HEK293 (cell line): Measurements from ENCODE around the gene ETHE1.

Experiments used
- AEBP2 ChIP-seq: fragments of 450-650 bp; formaldehyde crosslinking; IDR thresholded peaks from 2 replicates; pipeline ENCODE4 v1.5.1; 2016; ENCODE audit warnings: missing biosample characterization, missing genetic modification characterization, borderline replicate concordance
- CTCF ChIP-seq: fragments of 450-650 bp; formaldehyde crosslinking; IDR thresholded peaks from 2 replicates; pipeline ENCODE4 v1.5.1; 2016; ENCODE audit warnings: missing biosample characterization, missing genetic modification characterization
- KLF1 ChIP-seq: fragments of 450-650 bp; formaldehyde crosslinking; IDR thresholded peaks from 2 replicates; pipeline ENCODE4 v1.5.1; 2016; ENCODE audit warnings: missing biosample characterization, missing genetic modification characterization
- PBX3 ChIP-seq: sonication (generic); formaldehyde crosslinking; IDR thresholded peaks from 2 replicates; pipeline ENCODE4 v1.8.1; 2022; ENCODE audit warnings: mild to moderate bottlenecking, moderate library complexity, missing genetic modification reagents
- PRDM10 ChIP-seq: fragments of 450-650 bp; formaldehyde crosslinking; IDR thresholded peaks from 2 replicates; pipeline ENCODE4 v1.5.1; 2016; ENCODE audit warnings: missing biosample characterization, missing genetic modification characterization
- RBAK ChIP-seq: fragments of 450-650 bp; formaldehyde crosslinking; IDR thresholded peaks from 2 replicates; pipeline ENCODE4 v1.5.1; 2016; ENCODE audit warnings: missing biosample characterization, missing genetic modification characterization
- REPIN1 ChIP-seq: fragments of 450-650 bp; formaldehyde crosslinking; IDR thresholded peaks from 2 replicates; pipeline ENCODE4 v1.5.1; 2017; ENCODE audit warnings: missing biosample characterization, missing genetic modification characterization, low read depth
- SALL2 ChIP-seq: fragments of 450-650 bp; formaldehyde crosslinking; IDR thresholded peaks from 2 replicates; pipeline ENCODE4 v1.5.0; 2017; ENCODE audit warnings: missing biosample characterization, mild to moderate bottlenecking, missing genetic modification characterization, borderline replicate concordance
- SP2 ChIP-seq: fragments of 450-650 bp; formaldehyde crosslinking; IDR thresholded peaks from 2 replicates; pipeline ENCODE4 v1.5.1; 2016; ENCODE audit warnings: missing biosample characterization, missing genetic modification characterization
- YY2 ChIP-seq: fragments of 450-650 bp; formaldehyde crosslinking; IDR thresholded peaks from 2 replicates; pipeline ENCODE4 v1.5.1; 2016; ENCODE audit warnings: missing biosample characterization, missing genetic modification characterization
- ZBTB1 ChIP-seq: fragments of 450-650 bp; formaldehyde crosslinking; IDR thresholded peaks from 2 replicates; pipeline ENCODE4 v1.5.1; 2016; ENCODE audit warnings: missing biosample characterization, missing genetic modification characterization
- ZBTB21 ChIP-seq: fragments of 450-650 bp; formaldehyde crosslinking; IDR thresholded peaks from 2 replicates; pipeline ENCODE4 v1.5.1; 2017; ENCODE audit warnings: missing biosample characterization, missing genetic modification characterization
- ZBTB7A ChIP-seq: fragments of 450-650 bp; formaldehyde crosslinking; IDR thresholded peaks from 2 replicates; pipeline ENCODE4 v1.5.1; 2016; ENCODE audit warnings: low read depth, missing biosample characterization, missing genetic modification characterization
- ZFP3 ChIP-seq: fragments of 450-650 bp; formaldehyde crosslinking; IDR thresholded peaks from 2 replicates; pipeline ENCODE4 v1.5.1; 2016; ENCODE audit warnings: low read depth, missing biosample characterization, missing genetic modification characterization
- ZFP41 ChIP-seq: fragments of 450-650 bp; formaldehyde crosslinking; IDR thresholded peaks from 2 replicates; pipeline ENCODE4 v1.5.1; 2016; ENCODE audit warnings: missing biosample characterization, missing genetic modification characterization, borderline replicate concordance
- ZNF114 ChIP-seq: fragments of 450-650 bp; formaldehyde crosslinking; IDR thresholded peaks from 2 replicates; pipeline ENCODE4 v1.5.0; 2017; ENCODE audit warnings: missing biosample characterization, missing genetic modification characterization
- ZNF140 ChIP-seq: fragments of 450-650 bp; formaldehyde crosslinking; IDR thresholded peaks from 2 replicates; pipeline ENCODE4 v1.5.1; 2016; ENCODE audit warnings: missing biosample characterization, missing genetic modification characterization
- ZNF146 ChIP-seq: fragments of 450-650 bp; formaldehyde crosslinking; IDR thresholded peaks from 2 replicates; pipeline ENCODE4 v1.5.1; 2016; ENCODE audit warnings: missing biosample characterization, missing genetic modification characterization
- ZNF16 ChIP-seq: fragments of 450-650 bp; formaldehyde crosslinking; IDR thresholded peaks from 2 replicates; pipeline ENCODE4 v1.5.1; 2016; ENCODE audit warnings: low read depth, missing biosample characterization, missing genetic modification characterization
- ZNF280D ChIP-seq: fragments of 450-650 bp; formaldehyde crosslinking; IDR thresholded peaks from 2 replicates; pipeline ENCODE4 v1.5.1; 2016; ENCODE audit warnings: missing biosample characterization, missing genetic modification characterization
- ZNF311 ChIP-seq: fragments of 450-650 bp; formaldehyde crosslinking; IDR thresholded peaks from 2 replicates; pipeline ENCODE4 v1.5.1; 2017; ENCODE audit warnings: missing biosample characterization, missing genetic modification characterization, borderline replicate concordance
- ZNF366 ChIP-seq: fragments of 450-650 bp; formaldehyde crosslinking; conservative IDR thresholded peaks from 2 replicates; pipeline ENCODE4 v1.5.1; 2016; ENCODE audit warnings: missing biosample characterization, missing genetic modification characterization
- ZNF623 ChIP-seq: fragments of 450-650 bp; formaldehyde crosslinking; IDR thresholded peaks from 2 replicates; pipeline ENCODE4 v1.5.1; 2016; ENCODE audit warnings: missing biosample characterization, missing genetic modification characterization
- ZNF629 ChIP-seq: fragments of 450-650 bp; formaldehyde crosslinking; IDR thresholded peaks from 2 replicates; pipeline ENCODE4 v1.5.1; 2017; ENCODE audit warnings: missing biosample characterization, missing genetic modification characterization
- ZNF654 ChIP-seq: fragments of 450-650 bp; formaldehyde crosslinking; IDR thresholded peaks from 2 replicates; pipeline ENCODE4 v1.5.1; 2016; ENCODE audit warnings: low read depth, missing biosample characterization, missing genetic modification characterization
- ZNF658 ChIP-seq: fragments of 450-650 bp; formaldehyde crosslinking; IDR thresholded peaks from 2 replicates; pipeline ENCODE4; 2016; ENCODE audit warnings: missing biosample characterization, missing genetic modification characterization
- ZNF664 ChIP-seq: fragments of 450-650 bp; formaldehyde crosslinking; IDR thresholded peaks from 2 replicates; pipeline ENCODE4 v1.5.1; 2016; ENCODE audit warnings: missing biosample characterization, missing genetic modification characterization
- ZNF747 ChIP-seq: fragments of 450-650 bp; formaldehyde crosslinking; IDR thresholded peaks from 2 replicates; pipeline ENCODE4 v1.5.1; 2016; ENCODE audit warnings: missing biosample characterization, missing genetic modification characterization
- ZNF792 ChIP-seq: fragments of 450-650 bp; formaldehyde crosslinking; IDR thresholded peaks from 2 replicates; pipeline ENCODE4 v1.5.1; 2016; ENCODE audit warnings: missing biosample characterization, missing genetic modification characterization

The ETHE1 gene

GRCh38 chr19:43524922-43525835, 1.8 kb downstream of the ETHE1 start (continued):
- no peak for TF ChIP-seq YY2
- TF ChIP-seq ZNF792 (tag by site-specific recombination): no peak
- TF ChIP-seq ZBTB7A (tag by site-specific recombination): no peak
- TF ChIP-seq ZNF366: 0 out of 2 replicates have a peak, but pooled peaks have one; percentile 53
- TF ChIP-seq REPIN1 (tag by site-specific recombination): no peak
- no peak for TF ChIP-seq ZBTB21 (tag by site-specific recombination)
- TF ChIP-seq CTCF (tag by site-specific recombination): no peak
- TF ChIP-seq SP2 (tag by site-specific recombination): peak; percentile 46; the same call in 1 of the 2 replicates
- TF ChIP-seq PRDM10 (tag by site-specific recombination): no peak
- no peak for TF ChIP-seq ZNF623 (tag by site-specific recombination)
- no peak for TF ChIP-seq KLF1 (tag by site-specific recombination)
- TF ChIP-seq ZNF114 (tag by site-specific recombination): no peak
- TF ChIP-seq ZNF664 (tag by site-specific recombination): no peak
- TF ChIP-seq ZFP3 (tag by site-specific recombination): no peak
- TF ChIP-seq ZNF658 (tag by site-specific recombination): no peak
- no peak for TF ChIP-seq ZNF140
- no peak for TF ChIP-seq ZNF629 (tag by site-specific recombination)
- TF ChIP-seq ZNF747 (tag by site-specific recombination): no peak
- TF ChIP-seq RBAK (tag by site-specific recombination): no peak
- no peak for TF ChIP-seq ZBTB1 (tag by site-specific recombination)
- no peak for TF ChIP-seq AEBP2 (tag by site-specific recombination)
- no peak for TF ChIP-seq ZNF16
- no peak for TF ChIP-seq ZNF280D (tag by site-specific recombination)
- no peak for TF ChIP-seq ZNF654 (tag by site-specific recombination)
- no peak for TF ChIP-seq SALL2 (tag by site-specific recombination)
- TF ChIP-seq ZNF146 (tag by site-specific recombination): no peak
- no peak for TF ChIP-seq PBX3 (CRISPR knock-in tag)
- TF ChIP-seq ZFP41: no peak
- TF ChIP-seq ZNF311 (tag by site-specific recombination): no peak
